A673 (cell line): ENCODE data around the gene RNF223. TPM values are rescaled to one million over a fixed set of nuclear protein-coding genes. Genes with fewer than 3 reads are reported as not detected.

Source experiments
- BruUV-seq: library from RNA; stranded (reverse); fragments of 400-500 nt; replicated peaks from 2 replicates; lab custom pipeline; 2021; lab: Mats Ljungman, UMichigan
- CTCF ChIA-PET: fragments of 300-600 bp; sonication (Branson Sonifier 250); formaldehyde crosslinking; loops from one replicate; lab custom pipeline; 2022; ENCODE audit warnings: antibody characterized with exemption; lab: Charles Lee
- POLR2A ChIA-PET: fragments of 300-600 bp; sonication (Branson Sonifier 250); formaldehyde crosslinking; loops from one replicate; lab custom pipeline; 2022; ENCODE audit warnings: antibody characterized with exemption; ENCODE audit not compliant: low non-redundant PET; lab: Charles Lee
- DNase-seq: peaks from one replicate; pipeline ENCODE4 v3.0.0-alpha.2; 2015; ENCODE audit warnings: low spot score
- H3K27ac ChIP-seq: fragments of 200-600 bp; sonication (generic); 2 replicates; pipeline ENCODE4 v1.5.1; 2016; ENCODE audit warnings: mixed run types, low read depth, mild to moderate bottlenecking, mixed read lengths, antibody characterized with exemption, low read length; ENCODE audit not compliant: poor library complexity, severe bottlenecking
- H3K27me3 ChIP-seq: fragments of 200-600 bp; sonication (generic); replicated peaks from 2 replicates; pipeline ENCODE4 v1.6.1; 2017; ENCODE audit warnings: mixed run types, low read depth, mild to moderate bottlenecking, mixed read lengths, antibody characterized with exemption, low read length; ENCODE audit not compliant: insufficient read depth, poor library complexity
- H3K36me3 ChIP-seq: fragments of 200-600 bp; sonication (generic); 2 replicates; pipeline ENCODE4 v1.6.1; 2016; ENCODE audit warnings: mixed run types, mild to moderate bottlenecking, mixed read lengths, antibody characterized with exemption, low read length; ENCODE audit not compliant: insufficient read depth, poor library complexity, severe bottlenecking
- H3K4me1 ChIP-seq: fragments of 200-600 bp; sonication (generic); 2 replicates; pipeline ENCODE4 v1.6.1; 2017; ENCODE audit warnings: mixed run types, mild to moderate bottlenecking, mixed read lengths, antibody characterized with exemption, low read length; ENCODE audit not compliant: insufficient read depth, poor library complexity, severe bottlenecking
- H3K4me3 ChIP-seq: fragments of 200-600 bp; sonication (generic); 2 replicates; pipeline ENCODE4 v1.5.1; 2016; ENCODE audit warnings: low read depth, mixed run types, mild to moderate bottlenecking, mixed read lengths, low read length; ENCODE audit not compliant: poor library complexity, severe bottlenecking
- H3K9me3 ChIP-seq: fragments of 200-600 bp; sonication (generic); 2 replicates; pipeline ENCODE4 v1.6.1; 2016; ENCODE audit warnings: mixed run types, low read depth, mild to moderate bottlenecking, mixed read lengths, antibody characterized with exemption, low read length; ENCODE audit not compliant: poor library complexity, severe bottlenecking
- EZH2 ChIP-seq: fragments of 200-600 bp; sonication (generic); IDR thresholded peaks from 2 replicates; pipeline ENCODE4 v1.6.1; 2017; ENCODE audit warnings: borderline replicate concordance, low read depth, mild to moderate bottlenecking, mixed read lengths, antibody characterized with exemption, low read length; ENCODE audit not compliant: poor library complexity, severe bottlenecking
- intact Hi-C: fragments of 100-400 bp; cut with micrococcal nuclease; formaldehyde crosslinking; loops from one replicate; pipeline ENCODE4 v1.10.0; 2022; ENCODE audit not compliant: unreplicated experiment
- total RNA-seq: library from RNA; stranded (reverse); gene quantifications from 2 replicates; pipeline ENCODE4 v1.2.3, GENCODE V29; 2021
- TF ChIP-seq, protein P1 (sequence below): fragments of 300-800, 200-600 bp; sonication (generic); conservative IDR thresholded peaks from 2 replicates; pipeline ENCODE4 v1.5.1; 2017; ENCODE audit warnings: low read depth, mild to moderate bottlenecking, antibody characterized with exemption, low read length, moderate library complexity, mixed read lengths

RNF223 gene
- total RNA-seq, 1 experiment from 2014 or later = not detected

DNA sequence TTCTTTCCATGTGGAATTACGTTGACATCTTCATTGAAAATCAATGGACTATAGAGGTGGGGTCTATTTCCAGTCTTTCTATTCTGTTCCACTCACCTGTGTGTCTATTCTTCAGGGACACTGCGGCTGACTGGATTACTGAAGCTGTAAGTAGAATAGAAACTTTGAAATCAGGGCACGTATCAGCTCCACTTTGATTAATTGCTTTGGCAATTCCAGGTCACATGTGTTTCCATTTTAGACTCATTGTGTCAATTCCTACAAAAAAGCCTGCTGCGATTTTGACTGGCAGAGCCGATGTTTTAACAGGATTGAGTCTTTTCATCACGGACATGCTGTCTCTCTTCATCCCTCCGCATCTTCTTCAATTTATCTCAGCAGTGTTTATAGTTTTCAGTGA, 20.9 kb upstream of the RNF223 start:
- ChIA-PET CTCF (no interaction called here), POLR2A (no interaction called here)
- Histone ChIP-seq H3K27ac (no peak overlapping the region), H3K4me1 (no peaks in the 10 kb centered on the region), H3K9me3 (no peaks in the 10 kb centered on the region), H3K4me3 (no peak overlapping the region), H3K27me3 (no peaks in the 10 kb centered on the region), H3K36me3 (no peaks in the 10 kb centered on the region)
- no TSS peak for BruUV-seq
- TF ChIP-seq, protein P1, sequence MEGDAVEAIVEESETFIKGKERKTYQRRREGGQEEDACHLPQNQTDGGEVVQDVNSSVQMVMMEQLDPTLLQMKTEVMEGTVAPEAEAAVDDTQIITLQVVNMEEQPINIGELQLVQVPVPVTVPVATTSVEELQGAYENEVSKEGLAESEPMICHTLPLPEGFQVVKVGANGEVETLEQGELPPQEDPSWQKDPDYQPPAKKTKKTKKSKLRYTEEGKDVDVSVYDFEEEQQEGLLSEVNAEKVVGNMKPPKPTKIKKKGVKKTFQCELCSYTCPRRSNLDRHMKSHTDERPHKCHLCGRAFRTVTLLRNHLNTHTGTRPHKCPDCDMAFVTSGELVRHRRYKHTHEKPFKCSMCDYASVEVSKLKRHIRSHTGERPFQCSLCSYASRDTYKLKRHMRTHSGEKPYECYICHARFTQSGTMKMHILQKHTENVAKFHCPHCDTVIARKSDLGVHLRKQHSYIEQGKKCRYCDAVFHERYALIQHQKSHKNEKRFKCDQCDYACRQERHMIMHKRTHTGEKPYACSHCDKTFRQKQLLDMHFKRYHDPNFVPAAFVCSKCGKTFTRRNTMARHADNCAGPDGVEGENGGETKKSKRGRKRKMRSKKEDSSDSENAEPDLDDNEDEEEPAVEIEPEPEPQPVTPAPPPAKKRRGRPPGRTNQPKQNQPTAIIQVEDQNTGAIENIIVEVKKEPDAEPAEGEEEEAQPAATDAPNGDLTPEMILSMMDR = no peak
- no peak for TF ChIP-seq EZH2
- intact Hi-C loops = no loop called here
- DNase-seq = no peak

DNA sequence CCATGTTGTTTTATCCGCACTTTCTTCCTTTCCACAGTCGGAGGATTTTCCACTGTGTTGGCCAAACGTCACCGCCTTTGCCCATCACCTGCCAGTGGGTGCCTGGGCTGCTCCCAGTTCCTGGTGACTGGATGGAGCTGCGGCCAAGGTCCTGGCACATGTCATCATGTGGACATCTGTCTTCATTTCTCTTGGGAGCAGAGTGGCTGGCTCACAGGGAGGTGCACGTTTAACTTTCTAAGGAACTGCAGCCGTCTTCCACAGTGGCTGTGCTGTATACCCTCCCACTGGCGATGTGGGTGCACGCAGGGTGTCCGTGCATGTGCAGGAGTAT, 19.5 kb upstream of the RNF223 start:
- ChIA-PET CTCF (no interaction called here), POLR2A (no interaction called here)
- Histone ChIP-seq H3K4me3 (no peak overlapping the region), H3K27ac (no peak overlapping the region), H3K9me3 (no peaks in the 10 kb centered on the region), H3K4me1 (no peaks in the 10 kb centered on the region), H3K36me3 (no peaks in the 10 kb centered on the region), H3K27me3 (no peaks in the 10 kb centered on the region)
- no TSS peak for BruUV-seq
- intact Hi-C loops = no loop called here
- no peak for DNase-seq
- TF ChIP-seq, protein P1 = no peak
- TF ChIP-seq EZH2 = no peak

DNA sequence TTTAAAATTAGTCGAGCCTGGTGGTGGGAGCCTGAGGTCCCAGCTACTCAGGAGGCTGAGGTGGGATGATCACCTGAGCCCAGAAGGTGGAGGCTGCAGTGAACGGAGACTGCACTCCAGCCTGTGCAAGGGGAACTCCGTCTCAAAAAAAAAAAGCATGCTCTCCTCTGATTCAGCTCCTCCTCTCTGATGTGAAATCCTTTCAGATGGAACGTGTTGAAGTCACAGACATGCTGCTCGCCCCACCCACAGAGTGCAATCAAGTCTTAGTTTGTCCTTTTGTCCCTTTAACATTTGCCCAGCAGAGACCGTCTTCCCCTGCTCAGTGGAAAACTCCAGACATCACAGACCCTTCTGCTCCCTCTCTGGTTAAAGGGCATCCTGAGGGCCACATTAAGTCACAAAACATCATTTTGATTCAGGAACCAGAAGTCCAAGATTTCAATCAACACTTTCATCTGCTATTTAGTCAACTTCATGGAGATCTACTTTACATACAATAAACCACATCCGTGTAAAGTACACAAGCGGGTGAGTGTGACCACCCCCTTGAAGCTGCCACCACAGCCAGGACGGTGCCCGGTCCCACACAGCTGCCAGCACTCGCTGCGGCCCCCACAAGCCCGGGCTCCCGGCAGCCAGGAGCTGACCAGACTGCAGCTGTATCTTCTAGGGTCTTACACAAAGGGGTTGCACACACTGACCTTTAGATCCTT, 18.9 kb upstream of the RNF223 start:
- H3K27me3 ChIP-seq = no peaks in the 10 kb centered on the region
- CTCF ChIA-PET = no interaction called here
- no peaks in the 10 kb centered on the region for H3K36me3 ChIP-seq
- no peak overlapping the region for H3K27ac ChIP-seq
- H3K4me3 ChIP-seq = no peak overlapping the region
- intact Hi-C loops = no loop called here
- TF ChIP-seq, protein P1 = no peak
- TF ChIP-seq EZH2 = no peak
- no peaks in the 10 kb centered on the region for H3K4me1 ChIP-seq
- POLR2A ChIA-PET = no interaction called here
- DNase-seq = no peak
- no peaks in the 10 kb centered on the region for H3K9me3 ChIP-seq
- BruUV-seq = no TSS peak
